HepG2 (cell line): Measurements from ENCODE around the gene MYLK. TPM values are rescaled to one million over a fixed set of nuclear protein-coding genes. Genes with fewer than 3 reads are reported as not detected.

Experiments used
- ATAC-seq: fragments of 200-7000 bp; cut with Tn5 transposase; 3 replicates; pipeline ENCODE4 v1.9.1; 2020; ENCODE audit warnings: mild to moderate bottlenecking, moderate library complexity
- BruUV-seq: library from RNA; stranded (reverse); fragments of 400-500 nt; replicated peaks from 2 replicates; lab custom pipeline; 2021; lab: Mats Ljungman, UMichigan
- CTCF ChIA-PET: fragments of 300-600 bp; formaldehyde crosslinking; extraction: SDS; loops from one replicate; lab custom pipeline; 2021; ENCODE audit warnings: low total read pairs, inconsistent platforms, low intra/inter-chr PET ratio; lab: Yijun Ruan, JAX
- POLR2A ChIA-PET: fragments of 350-600 bp; sonication (Branson Sonifier 250); formaldehyde crosslinking; loops from one replicate; lab custom pipeline; 2020; ENCODE audit warnings: antibody characterized with exemption, inconsistent platforms; lab: Yijun Ruan, JAX
- DNase-seq: peaks from one replicate; pipeline ENCODE4 v3.0.0-alpha.2; 2015; ENCODE audit warnings: low spot score
- FAIRE-seq: peaks from 3 replicates; lab custom pipeline; 2011; peaks lifted over from hg19 to GRCh38; lab: Jason Lieb, UNC
- H2AFZ ChIP-seq: one replicate; pipeline ENCODE4 v1.6.1; 2011; ENCODE audit warnings: low read length, inconsistent platforms
- H3K27ac ChIP-seq: fragments of 300-600 bp; 3 replicates; pipeline ENCODE4 v1.8.0; 2011; ENCODE audit warnings: mixed run types, mild to moderate bottlenecking, mixed read lengths, low read length, inconsistent platforms; ENCODE audit not compliant: insufficient read depth; ENCODE audit errors: extremely low read length
- H3K27me3 ChIP-seq, 2 experiments: fragments of 200-600 bp in 1 of 2; 2 replicates in 1 of 2; 3 replicates in 1 of 2; pipeline versions ENCODE4 v1.6.0 to v1.8.0; 2011; ENCODE audit warnings: low read length in 2 of 2, mild to moderate bottlenecking in 2 of 2, moderate library complexity in 2 of 2, inconsistent platforms in 1 of 2; ENCODE audit not compliant: insufficient read depth in 2 of 2, control insufficient read depth in 1 of 2
- H3K36me3 ChIP-seq, 2 experiments: fragments of 200-600 bp in 1 of 2; replicated peaks in 1 of 2; 2 replicates in 1 of 2; 3 replicates in 1 of 2; pipeline versions ENCODE4 v1.5.1 to v1.8.0; 2011; ENCODE audit warnings: low read length in 2 of 2, inconsistent platforms in 1 of 2; ENCODE audit not compliant: insufficient read depth in 2 of 2, control insufficient read depth in 1 of 2
- H3K4me1 ChIP-seq: 2 replicates; pipeline ENCODE4 v1.5.1; 2012; ENCODE audit warnings: low read length, inconsistent platforms; ENCODE audit not compliant: insufficient read depth
- H3K4me2 ChIP-seq: 2 replicates; pipeline ENCODE4 v1.6.0; 2011; ENCODE audit warnings: low read depth, low read length, inconsistent platforms
- H3K4me3 ChIP-seq, 3 experiments: fragments of 200-600 bp in 1 of 3; sonication (generic), shearing (Covaris generic) in 1 of 3; replicated peaks in 1 of 3; 2 replicates each; pipeline ENCODE4 v1.5.1; 2011 to 2016; ENCODE audit warnings: low read length in 3 of 3, inconsistent platforms in 2 of 3, low read depth in 2 of 3, mild to moderate bottlenecking in 2 of 3, control low read depth in 1 of 3, mixed read lengths in 1 of 3; ENCODE audit not compliant: insufficient read depth in 1 of 3
- H3K79me2 ChIP-seq: one replicate; pipeline ENCODE4 v1.6.1; 2011; ENCODE audit warnings: low read length, inconsistent platforms; ENCODE audit not compliant: insufficient read depth
- H3K9ac ChIP-seq: 2 replicates; pipeline ENCODE4 v1.6.0; 2011; ENCODE audit warnings: mild to moderate bottlenecking, low read depth, low read length, inconsistent platforms; ENCODE audit not compliant: insufficient read depth
- H3K9me3 ChIP-seq: 2 replicates; pipeline ENCODE4 v1.5.1; 2012; ENCODE audit warnings: mild to moderate bottlenecking, low read length
- H4K20me1 ChIP-seq: 2 replicates; pipeline ENCODE4 v1.6.0; 2011; ENCODE audit warnings: inconsistent platforms, mild to moderate bottlenecking, low read length, moderate library complexity; ENCODE audit not compliant: insufficient read depth
- GABPA ChIP-seq, 2 experiments: IDR thresholded peaks; 2 replicates each; pipeline ENCODE4 v1.6.1; 2011 to 2016; ENCODE audit warnings: low read depth in 2 of 2, low read length in 1 of 2, missing biosample characterization in 1 of 2, missing genetic modification characterization in 1 of 2
- LCORL ChIP-seq, 2 experiments: fragments of 450-650 bp in 1 of 2; sonication (generic) in 1 of 2; formaldehyde crosslinking in 1 of 2; IDR thresholded peaks; 2 replicates each; pipeline versions ENCODE4 v1.5.0 to v1.6.1; 2017 to 2020; ENCODE audit warnings: antibody characterized with exemption in 1 of 2, missing genetic modification reagents in 1 of 2
- MED1 ChIP-seq: sonication (generic); formaldehyde crosslinking; IDR thresholded peaks from 2 replicates; pipeline ENCODE4 v1.4.0; 2020; ENCODE audit warnings: missing genetic modification reagents
- NR2F6 ChIP-seq, 2 experiments: IDR thresholded peaks; 2 replicates each; pipeline ENCODE4 v1.6.1; 2016; ENCODE audit warnings: antibody characterized with exemption in 1 of 2, mild to moderate bottlenecking in 1 of 2
- ONECUT2 ChIP-seq: sonication (generic); formaldehyde crosslinking; IDR thresholded peaks from 2 replicates; pipeline ENCODE4 v1.4.0; 2020; ENCODE audit warnings: missing genetic modification reagents
- YEATS4 ChIP-seq: sonication (generic); formaldehyde crosslinking; IDR thresholded peaks from 2 replicates; pipeline ENCODE4 v1.4.0; 2020; ENCODE audit warnings: missing genetic modification reagents, borderline replicate concordance
- ZFX ChIP-seq: sonication (generic); formaldehyde crosslinking; IDR thresholded peaks from 2 replicates; pipeline ENCODE4 v1.4.0; 2020; ENCODE audit warnings: mild to moderate bottlenecking, low read depth, missing genetic modification reagents, moderate library complexity
- ZNF230 ChIP-seq: sonication (generic); formaldehyde crosslinking; IDR thresholded peaks from 2 replicates; pipeline ENCODE4 v1.4.0; 2020; ENCODE audit warnings: mild to moderate bottlenecking, missing genetic modification reagents
- ZNF264 ChIP-seq: sonication (generic); formaldehyde crosslinking; IDR thresholded peaks from 2 replicates; pipeline ENCODE4 v1.4.0; 2020; ENCODE audit warnings: missing genetic modification reagents
- ZNF350 ChIP-seq: sonication (generic); formaldehyde crosslinking; IDR thresholded peaks from 2 replicates; pipeline ENCODE4 v1.4.0; 2020; ENCODE audit warnings: mild to moderate bottlenecking, low read depth, missing genetic modification reagents, borderline replicate concordance
- ZNF382 ChIP-seq: sonication (generic); formaldehyde crosslinking; IDR thresholded peaks from 2 replicates; pipeline ENCODE4 v1.5.0; 2020; ENCODE audit warnings: missing genetic modification reagents, mild to moderate bottlenecking, borderline replicate concordance
- ZNF430 ChIP-seq: sonication (generic); formaldehyde crosslinking; IDR thresholded peaks from 2 replicates; pipeline ENCODE4 v1.9.0; 2021; ENCODE audit warnings: mild to moderate bottlenecking, missing genetic modification reagents
- ZNF552 ChIP-seq: sonication (generic); formaldehyde crosslinking; IDR thresholded peaks from 2 replicates; pipeline ENCODE4 v1.9.0; 2022; ENCODE audit warnings: missing genetic modification reagents, mild to moderate bottlenecking, borderline replicate concordance
- ZNF749 ChIP-seq: sonication (generic); formaldehyde crosslinking; IDR thresholded peaks from 2 replicates; pipeline ENCODE4 v1.8.0; 2022; ENCODE audit warnings: mild to moderate bottlenecking, missing genetic modification reagents, moderate library complexity, borderline replicate concordance
- ZNF775 ChIP-seq: sonication (generic); formaldehyde crosslinking; IDR thresholded peaks from 2 replicates; pipeline ENCODE4 v1.4.0; 2020; ENCODE audit warnings: missing genetic modification reagents, mild to moderate bottlenecking, moderate library complexity, borderline replicate concordance
- ZNF883 ChIP-seq: sonication (generic); formaldehyde crosslinking; IDR thresholded peaks from 2 replicates; pipeline ENCODE4 v1.5.1; 2020; ENCODE audit warnings: mild to moderate bottlenecking, missing genetic modification reagents; ENCODE audit errors: not compliant biosample characterization
- WGBS: methylation state at CpG from one replicate; pipeline ENCODE4 v1.1.6; 2017; ENCODE audit warnings: low lambda C conversion rate; 5-methylcytosine and 5-hydroxymethylcytosine counted together
- in situ Hi-C: cut with HindIII; loops from 2 replicates; pipeline ENCODE4 v1.10.0; 2017; ENCODE audit warnings: low pct_unique_long_range_greater_than_20kb; ENCODE audit not compliant: extremely low pct_ligation_motif_present
- intact Hi-C: fragments of 100-400 bp; cut with micrococcal nuclease; formaldehyde crosslinking; loops from one replicate; pipeline ENCODE4 v1.10.0; 2022; ENCODE audit not compliant: unreplicated experiment
- polyA plus RNA-seq, 8 experiments: library from polyadenylated mRNA; depleted of rRNA in 3 of 8; stranded (reverse) in 7 of 8; unstranded in 1 of 8; fragments of >200 nt; fragmentation: Illumina TruSeq in 4 of 8; extraction: Trizol in 4 of 8; gene quantifications; 2 replicates each; pipeline versions ENCODE4 v1.2.1 to v1.2.3, GENCODE V29; 2011 to 2016; ENCODE audit warnings: low read depth in 4 of 8, missing spikeins in 1 of 8, mixed read lengths in 1 of 8; ENCODE audit not compliant: insufficient read depth in 1 of 8
- total RNA-seq, 5 experiments: library from RNA; depleted of rRNA; stranded (reverse); fragments of >200 nt; fragmentation: Illumina TruSeq; extraction: Trizol; gene quantifications; 2 replicates each; pipeline ENCODE4 v1.2.3, GENCODE V29; 2016; ENCODE audit warnings: low read depth in 1 of 5
- TF ChIP-seq, protein P1 (sequence below): IDR thresholded peaks from 2 replicates; pipeline ENCODE4 v1.4.0; 2020; ENCODE audit warnings: mild to moderate bottlenecking, missing genetic modification reagents
- TF ChIP-seq, protein P2 (sequence below): sonication (generic); formaldehyde crosslinking; IDR thresholded peaks from 2 replicates; pipeline ENCODE4 v1.8.0; 2023; ENCODE audit warnings: mild to moderate bottlenecking, missing genetic modification reagents

Gene MYLK
- total and polyA plus RNA-seq, 2 of the 13 experiments (the other 11 are each of a cell fraction or from before 2014, with no cell fraction given) = 10.6 to 34.9 TPM

DNA sequence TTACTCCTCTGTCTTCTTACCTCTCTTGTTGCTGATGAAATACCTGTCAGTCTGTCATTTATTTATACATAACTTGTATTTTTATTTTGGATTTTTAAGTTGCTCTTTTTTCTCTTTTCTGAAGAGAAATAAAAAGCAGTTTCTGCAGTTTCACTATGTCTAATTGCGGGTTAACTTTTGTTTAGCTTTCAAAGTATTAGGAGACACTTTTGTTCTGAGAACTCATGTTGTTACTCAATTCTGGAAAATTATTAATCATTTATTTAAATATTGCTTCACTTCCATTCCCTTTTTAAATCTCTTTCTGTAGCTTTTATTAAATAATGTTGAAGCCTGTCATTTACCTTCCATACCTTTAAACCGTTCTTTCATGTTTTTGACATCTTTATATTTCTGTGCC lies 29.2 kb downstream of the MYLK start:
- ChIA-PET POLR2A (no interaction called here), CTCF (no interaction called here)
- FAIRE-seq = no peak
- intact Hi-C loops = no loop called here
- H3K9me3 ChIP-seq = no peaks in the 10 kb centered on the region
- in situ Hi-C loops = no loop called here
- no peak for ATAC-seq
- H3K4me3 ChIP-seq = no peak overlapping the region
- no TSS peak for BruUV-seq
- 54% methylated on average over 2 of the region's 2 CpGs for WGBS
- no peak overlapping the region for H3K4me2 ChIP-seq
- H3K27ac ChIP-seq = no peak overlapping the region
- H3K36me3 ChIP-seq = no peaks in the 10 kb centered on the region
- no peak for DNase-seq
- H3K4me1 ChIP-seq = no peaks in the 10 kb centered on the region
- H3K27me3 ChIP-seq = no peaks in the 10 kb centered on the region
- no peaks in the 10 kb centered on the region for H3K79me2 ChIP-seq
- H4K20me1 ChIP-seq = no peaks in the 10 kb centered on the region
- H2AFZ ChIP-seq = no peak overlapping the region
- TF ChIP-seq ZFX (CRISPR knock-in tag) = no peak
- TF ChIP-seq, protein P1, sequence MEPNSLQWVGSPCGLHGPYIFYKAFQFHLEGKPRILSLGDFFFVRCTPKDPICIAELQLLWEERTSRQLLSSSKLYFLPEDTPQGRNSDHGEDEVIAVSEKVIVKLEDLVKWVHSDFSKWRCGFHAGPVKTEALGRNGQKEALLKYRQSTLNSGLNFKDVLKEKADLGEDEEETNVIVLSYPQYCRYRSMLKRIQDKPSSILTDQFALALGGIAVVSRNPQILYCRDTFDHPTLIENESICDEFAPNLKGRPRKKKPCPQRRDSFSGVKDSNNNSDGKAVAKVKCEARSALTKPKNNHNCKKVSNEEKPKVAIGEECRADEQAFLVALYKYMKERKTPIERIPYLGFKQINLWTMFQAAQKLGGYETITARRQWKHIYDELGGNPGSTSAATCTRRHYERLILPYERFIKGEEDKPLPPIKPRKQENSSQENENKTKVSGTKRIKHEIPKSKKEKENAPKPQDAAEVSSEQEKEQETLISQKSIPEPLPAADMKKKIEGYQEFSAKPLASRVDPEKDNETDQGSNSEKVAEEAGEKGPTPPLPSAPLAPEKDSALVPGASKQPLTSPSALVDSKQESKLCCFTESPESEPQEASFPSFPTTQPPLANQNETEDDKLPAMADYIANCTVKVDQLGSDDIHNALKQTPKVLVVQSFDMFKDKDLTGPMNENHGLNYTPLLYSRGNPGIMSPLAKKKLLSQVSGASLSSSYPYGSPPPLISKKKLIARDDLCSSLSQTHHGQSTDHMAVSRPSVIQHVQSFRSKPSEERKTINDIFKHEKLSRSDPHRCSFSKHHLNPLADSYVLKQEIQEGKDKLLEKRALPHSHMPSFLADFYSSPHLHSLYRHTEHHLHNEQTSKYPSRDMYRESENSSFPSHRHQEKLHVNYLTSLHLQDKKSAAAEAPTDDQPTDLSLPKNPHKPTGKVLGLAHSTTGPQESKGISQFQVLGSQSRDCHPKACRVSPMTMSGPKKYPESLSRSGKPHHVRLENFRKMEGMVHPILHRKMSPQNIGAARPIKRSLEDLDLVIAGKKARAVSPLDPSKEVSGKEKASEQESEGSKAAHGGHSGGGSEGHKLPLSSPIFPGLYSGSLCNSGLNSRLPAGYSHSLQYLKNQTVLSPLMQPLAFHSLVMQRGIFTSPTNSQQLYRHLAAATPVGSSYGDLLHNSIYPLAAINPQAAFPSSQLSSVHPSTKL (CRISPR knock-in tag) = no peak
- no peak for TF ChIP-seq ONECUT2
- no peak for TF ChIP-seq LCORL (IDR thresholded peaks at IDR 0.05)
- TF ChIP-seq LCORL (CRISPR knock-in tag; IDR thresholded peaks at IDR 0.05) = no peak
- no peak for TF ChIP-seq ZNF883 (CRISPR knock-in tag)
- no peak for TF ChIP-seq ZNF264 (CRISPR knock-in tag)
- no peak for TF ChIP-seq ZNF749 (CRISPR knock-in tag)
- TF ChIP-seq ZNF230 (CRISPR knock-in tag) = no peak
- no peak for TF ChIP-seq ZNF430
- TF ChIP-seq ZNF350 = no peak
- TF ChIP-seq YEATS4 (CRISPR knock-in tag) = no peak
- TF ChIP-seq ZNF552 (CRISPR knock-in tag) = no peak
- TF ChIP-seq, protein P2, sequence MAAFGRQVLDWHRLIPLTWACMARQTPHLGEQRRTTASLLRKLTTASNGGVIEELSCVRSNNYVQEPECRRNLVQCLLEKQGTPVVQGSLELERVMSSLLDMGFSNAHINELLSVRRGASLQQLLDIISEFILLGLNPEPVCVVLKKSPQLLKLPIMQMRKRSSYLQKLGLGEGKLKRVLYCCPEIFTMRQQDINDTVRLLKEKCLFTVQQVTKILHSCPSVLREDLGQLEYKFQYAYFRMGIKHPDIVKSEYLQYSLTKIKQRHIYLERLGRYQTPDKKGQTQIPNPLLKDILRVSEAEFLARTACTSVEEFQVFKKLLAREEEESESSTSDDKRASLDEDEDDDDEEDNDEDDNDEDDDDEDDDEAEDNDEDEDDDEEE = no peak
- TF ChIP-seq NR2F6 (IDR thresholded peaks at IDR 0.05) = no peak
- no peak for TF ChIP-seq NR2F6 (CRISPR knock-in tag; IDR thresholded peaks at IDR 0.05)
- no peak for TF ChIP-seq ZNF775 (CRISPR knock-in tag)
- TF ChIP-seq ZNF382 (CRISPR knock-in tag) = no peak
- TF ChIP-seq GABPA (IDR thresholded peaks at IDR 0.05; ENCODE audit: low read depth, low read length) = no peak
- TF ChIP-seq GABPA (CRISPR knock-in tag; IDR thresholded peaks at IDR 0.05; ENCODE audit: low read depth) = no peak
- TF ChIP-seq MED1 = no peak
- no peak overlapping the region for H3K9ac ChIP-seq
